Measurements from ENCODE around the gene AUP1.

The AUP1 gene

DNA sequence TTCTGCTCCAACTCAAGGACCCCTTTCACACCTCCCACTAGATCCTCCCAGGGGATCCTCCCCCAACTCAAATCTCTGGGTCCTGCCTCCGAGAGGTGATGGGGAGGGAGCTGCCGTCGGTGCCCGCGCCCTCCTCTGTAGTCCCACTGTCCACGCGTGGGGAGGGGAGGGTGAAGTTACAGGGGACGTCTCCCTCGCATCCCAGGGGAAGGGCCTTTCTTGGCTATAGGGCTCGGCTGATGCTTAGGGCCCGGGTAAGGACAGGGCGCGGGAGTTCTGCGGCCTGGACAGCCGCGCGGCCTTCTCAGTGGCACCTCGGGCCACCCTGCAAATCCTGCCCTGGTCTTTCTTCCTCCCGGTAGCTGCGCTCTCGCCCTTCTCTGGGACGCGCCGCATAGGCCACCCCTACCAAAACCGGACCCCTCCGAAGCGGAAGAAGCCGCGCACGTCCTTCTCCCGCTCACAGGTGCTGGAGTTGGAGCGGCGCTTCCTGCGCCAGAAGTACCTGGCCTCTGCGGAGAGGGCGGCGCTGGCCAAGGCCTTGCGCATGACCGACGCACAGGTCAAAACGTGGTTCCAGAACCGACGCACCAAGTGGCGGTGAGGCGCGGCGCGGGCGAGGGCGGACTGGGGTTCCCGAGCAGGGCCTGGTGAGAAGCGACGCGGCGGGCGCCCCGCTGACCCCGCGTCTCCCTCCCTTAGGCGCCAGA is 14.1 kb downstream of the AUP1 start:
- Histone ChIP-seq H4K5ac (ENCODE audit: low read length) (no peak overlapping the region), H4K8ac (ENCODE audit: low read depth, low read length) (no peak overlapping the region), H3K27me3 (ENCODE audit: insufficient read depth, low read length, poor library complexity) (peaks cover 78% of the 10 kb centered on the region), H3K56ac (ENCODE audit: low read length) (peak overlapping the region; percentile 67), H3K4me2 (ENCODE audit: low read length) (no peak overlapping the region), H3K23ac (ENCODE audit: low read length) (peak overlapping the region; percentile 66), H2BK120ac (ENCODE audit: low read depth, low read length) (no peak overlapping the region), H3K4me1 (ENCODE audit: control insufficient read depth, low read depth, low read length) (peaks cover 3% of the 10 kb centered on the region), H3K79me2 (ENCODE audit: control insufficient read depth, insufficient read depth, low read length) (no peaks in the 10 kb centered on the region), H3K4me3 (ENCODE audit: low read length) (no peak overlapping the region), H3K9ac (ENCODE audit: low read length) (no peak overlapping the region), H3K36me3 (ENCODE audit: control insufficient read depth, insufficient read depth, low read length) (no peaks in the 10 kb centered on the region), H3K79me1 (ENCODE audit: low read length) (no peaks in the 10 kb centered on the region), H2BK15ac (replicated peaks; ENCODE audit: low read depth) (no peak overlapping the region), H2AK5ac (ENCODE audit: low read length) (no peak overlapping the region), H3K18ac (ENCODE audit: low read length) (no peak overlapping the region), H3K4ac (ENCODE audit: low read depth, low read length) (no peak overlapping the region), H2BK5ac (ENCODE audit: low read length) (no peak overlapping the region), H3K27ac (ENCODE audit: low read depth, low read length) (no peak overlapping the region)
- peak; percentile 59 for DNase-seq
- no CpG with 5 or more reads among the region's 60 CpGs for WGBS (ENCODE audit: extremely low coverage, insufficient coverage, low lambda C conversion rate)

- H3K4me3 ChIP-seq (ENCODE audit: low read length) = no peak within 1 kb of the TSS
- no peaks in the 10 kb centered on the region for H3K79me1 ChIP-seq (ENCODE audit: low read length)
- no peak within 1 kb of the TSS for H3K27ac ChIP-seq (ENCODE audit: low read depth, low read length)
- peak within 1 kb of the TSS; percentile 66 for H3K23ac ChIP-seq (ENCODE audit: low read length)
- H3K79me2 ChIP-seq (ENCODE audit: control insufficient read depth, insufficient read depth, low read length) = no peaks in the 10 kb centered on the region
- no peak within 1 kb of the TSS for H2BK15ac ChIP-seq (replicated peaks; ENCODE audit: low read depth)
- H3K56ac ChIP-seq (ENCODE audit: low read length) = peak within 1 kb of the TSS; percentile 67
- H3K9ac ChIP-seq (ENCODE audit: low read length) = no peak within 1 kb of the TSS
- peaks cover 82% of the 10 kb centered on the region for H3K27me3 ChIP-seq (ENCODE audit: insufficient read depth, low read length, poor library complexity)
- no peaks in the 10 kb centered on the region for H3K36me3 ChIP-seq (ENCODE audit: control insufficient read depth, insufficient read depth, low read length)
- no peak within 1 kb of the TSS for H4K8ac ChIP-seq (ENCODE audit: low read depth, low read length)
- H4K5ac ChIP-seq (ENCODE audit: low read length) = no peak within 1 kb of the TSS
- H2BK120ac ChIP-seq (ENCODE audit: low read depth, low read length) = no peak within 1 kb of the TSS
- H2AK5ac ChIP-seq (ENCODE audit: low read length) = no peak within 1 kb of the TSS
- peaks cover 3% of the 10 kb centered on the region for H3K4me1 ChIP-seq (ENCODE audit: control insufficient read depth, low read depth, low read length)
- no CpG with 5 or more reads among the region's 82 CpGs for WGBS (ENCODE audit: extremely low coverage, insufficient coverage, low lambda C conversion rate)
- no peak within 1 kb of the TSS for H2BK5ac ChIP-seq (ENCODE audit: low read length)
- DNase-seq = no peak
- peak within 1 kb of the TSS; percentile 29 for H3K4me2 ChIP-seq (ENCODE audit: low read length)
- no peak within 1 kb of the TSS for H3K18ac ChIP-seq (ENCODE audit: low read length)
- no peak within 1 kb of the TSS for H3K4ac ChIP-seq (ENCODE audit: low read depth, low read length)
These were observed 14.9 kb downstream of the AUP1 start, which contains the start of gene TLX2 for GRCh38 chr2:74514368-74515270. TLX2 (plus strand) TSS chr2:74514450; CDS start chr2:74514807, 357 bp downstream.

GRCh38 chr2:74513605-74514367 is 15.7 kb downstream of the AUP1 start:
- Histone ChIP-seq H3K4me3 (ENCODE audit: low read length) (no peak overlapping the region), H3K23ac (ENCODE audit: low read length) (no peak overlapping the region), H4K5ac (ENCODE audit: low read length) (no peak overlapping the region), H3K4me2 (ENCODE audit: low read length) (peak overlapping the region; percentile 20), H3K56ac (ENCODE audit: low read length) (peak overlapping the region; percentile 25), H3K4me1 (ENCODE audit: control insufficient read depth, low read depth, low read length) (peaks cover 3% of the 10 kb centered on the region), H3K79me2 (ENCODE audit: control insufficient read depth, insufficient read depth, low read length) (no peaks in the 10 kb centered on the region), H3K18ac (ENCODE audit: low read length) (no peak overlapping the region), H3K36me3 (ENCODE audit: control insufficient read depth, insufficient read depth, low read length) (no peaks in the 10 kb centered on the region), H3K9ac (ENCODE audit: low read length) (no peak overlapping the region), H3K27me3 (ENCODE audit: insufficient read depth, low read length, poor library complexity) (peaks cover 76% of the 10 kb centered on the region), H3K79me1 (ENCODE audit: low read length) (no peaks in the 10 kb centered on the region), H2BK120ac (ENCODE audit: low read depth, low read length) (no peak overlapping the region), H2AK5ac (ENCODE audit: low read length) (no peak overlapping the region), H3K27ac (ENCODE audit: low read depth, low read length) (no peak overlapping the region), H2BK5ac (ENCODE audit: low read length) (no peak overlapping the region), H4K8ac (ENCODE audit: low read depth, low read length) (no peak overlapping the region), H2BK15ac (replicated peaks; ENCODE audit: low read depth) (no peak overlapping the region), H3K4ac (ENCODE audit: low read depth, low read length) (no peak overlapping the region)
- no CpG with 5 or more reads among the region's 52 CpGs for WGBS (ENCODE audit: extremely low coverage, insufficient coverage, low lambda C conversion rate)
- no peak for DNase-seq

DNA sequence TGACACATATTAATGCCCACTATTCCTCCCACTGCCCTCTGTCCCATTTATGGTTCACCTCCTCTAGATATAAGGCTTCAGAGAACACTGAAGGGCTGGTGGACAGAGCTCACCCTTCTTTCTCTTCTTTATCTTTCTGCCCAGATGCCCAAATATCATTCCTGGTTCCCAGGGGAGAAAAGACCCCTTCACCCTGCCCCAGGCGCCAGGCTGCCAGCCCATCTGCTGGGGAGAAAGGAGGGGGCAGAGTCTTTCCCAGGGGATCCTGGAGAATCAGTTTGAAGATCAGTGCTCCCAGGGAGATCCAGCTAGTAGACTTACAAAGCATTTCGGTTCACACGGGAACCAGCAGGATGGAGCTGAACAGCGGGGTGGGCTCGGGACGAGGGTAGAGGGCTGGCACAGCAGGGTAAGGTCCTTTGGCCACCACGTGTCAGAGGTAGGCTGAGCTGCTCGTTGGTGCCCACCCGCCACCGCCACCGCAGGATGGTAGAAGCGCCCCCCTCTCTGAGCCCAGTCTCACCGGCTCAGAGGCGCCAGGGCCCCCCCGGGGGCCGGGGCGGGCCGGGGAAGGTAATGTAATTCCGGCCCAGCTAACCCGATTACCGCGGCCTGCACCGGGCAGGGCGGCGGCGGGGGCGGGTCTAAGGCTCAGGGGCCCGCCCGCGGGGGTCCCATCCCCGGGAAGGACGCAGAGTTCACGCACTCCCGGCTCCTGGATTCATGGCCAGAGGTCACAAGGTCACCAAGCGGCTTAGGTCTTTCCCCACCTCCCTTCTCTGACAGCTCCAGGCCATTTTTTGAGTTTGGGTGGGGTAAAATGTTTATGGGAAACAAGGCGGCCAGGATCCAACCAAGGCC is 16.5 kb downstream of the AUP1 start:
- H3K27me3 ChIP-seq (ENCODE audit: insufficient read depth, low read length, poor library complexity) = peaks cover 70% of the 10 kb centered on the region
- DNase-seq = no peak

More for the DNA sequence above, 16.5 kb downstream of the AUP1 start:
- Histone ChIP-seq H3K4me1 (ENCODE audit: control insufficient read depth, low read depth, low read length) (peaks cover 4% of the 10 kb centered on the region), H3K36me3 (ENCODE audit: control insufficient read depth, insufficient read depth, low read length) (no peaks in the 10 kb centered on the region), H3K4ac (ENCODE audit: low read depth, low read length) (no peak overlapping the region), H3K23ac (ENCODE audit: low read length) (no peak overlapping the region), H4K5ac (ENCODE audit: low read length) (no peak overlapping the region), H2BK15ac (replicated peaks; ENCODE audit: low read depth) (no peak overlapping the region), H3K18ac (ENCODE audit: low read length) (no peak overlapping the region), H3K79me1 (ENCODE audit: low read length) (no peaks in the 10 kb centered on the region), H3K27ac (ENCODE audit: low read depth, low read length) (no peak overlapping the region), H2BK5ac (ENCODE audit: low read length) (no peak overlapping the region), H3K56ac (ENCODE audit: low read length) (peak overlapping the region; percentile 25), H4K8ac (ENCODE audit: low read depth, low read length) (no peak overlapping the region), H2AK5ac (ENCODE audit: low read length) (no peak overlapping the region), H3K4me2 (ENCODE audit: low read length) (peak overlapping the region; percentile 20), H3K4me3 (ENCODE audit: low read length) (no peak overlapping the region), H3K79me2 (ENCODE audit: control insufficient read depth, insufficient read depth, low read length) (no peaks in the 10 kb centered on the region), H2BK120ac (ENCODE audit: low read depth, low read length) (no peak overlapping the region), H3K9ac (ENCODE audit: low read length) (no peak overlapping the region)
- no CpG with 5 or more reads among the region's 36 CpGs for WGBS (ENCODE audit: extremely low coverage, insufficient coverage, low lambda C conversion rate)

Data from mesendoderm (in vitro differentiated cells).